Measurements from ENCODE around the gene MORC1.

The MORC1 gene

GRCh38 chr3:109070211-109070610 is 47.7 kb downstream of the MORC1 start:
- in situ Hi-C loops (cut with MboI; ENCODE audit: low pct_unique_long_range_greater_than_20kb, low sequenced_read_pairs, unreplicated experiment): no loop called here
- TF ChIP-seq CTCF (IDR thresholded peaks at IDR 0.05; ENCODE audit: extremely low read depth, insufficient read depth, missing control alignments): no peak
- DNase-seq (ENCODE audit: low spot score): no peak

GRCh38 chr3:109066864-109067263 is 51.1 kb downstream of the MORC1 start:
- DNase-seq (ENCODE audit: low spot score): no peak
- in situ Hi-C loops (cut with MboI; ENCODE audit: low pct_unique_long_range_greater_than_20kb, low sequenced_read_pairs, unreplicated experiment): no loop called here
- no peak for TF ChIP-seq CTCF (IDR thresholded peaks at IDR 0.05; ENCODE audit: extremely low read depth, insufficient read depth, missing control alignments)

GRCh38 chr3:109059264-109059663 is 58.7 kb downstream of the MORC1 start:
- DNase-seq (ENCODE audit: low spot score): peak; percentile 10
- TF ChIP-seq CTCF (IDR thresholded peaks at IDR 0.05; ENCODE audit: extremely low read depth, insufficient read depth, missing control alignments): no peak
- in situ Hi-C loops (cut with MboI; ENCODE audit: low pct_unique_long_range_greater_than_20kb, low sequenced_read_pairs, unreplicated experiment): no loop called here

GRCh38 chr3:109057616-109058015 is 60.3 kb downstream of the MORC1 start:
- in situ Hi-C loops (cut with MboI; ENCODE audit: low pct_unique_long_range_greater_than_20kb, low sequenced_read_pairs, unreplicated experiment): no loop called here
- DNase-seq (ENCODE audit: low spot score): no peak
- no peak for TF ChIP-seq CTCF (IDR thresholded peaks at IDR 0.05; ENCODE audit: extremely low read depth, insufficient read depth, missing control alignments)

GRCh38 chr3:109057056-109057455 is 60.9 kb downstream of the MORC1 start:
- no peak for TF ChIP-seq CTCF (IDR thresholded peaks at IDR 0.05; ENCODE audit: extremely low read depth, insufficient read depth, missing control alignments)
- DNase-seq (ENCODE audit: low spot score): no peak
- in situ Hi-C loops (cut with MboI; ENCODE audit: low pct_unique_long_range_greater_than_20kb, low sequenced_read_pairs, unreplicated experiment): no loop called here

GRCh38 chr3:109050591-109051167 is 67.3 kb downstream of the MORC1 start:
- in situ Hi-C loops (cut with MboI; ENCODE audit: low pct_unique_long_range_greater_than_20kb, low sequenced_read_pairs, unreplicated experiment): no loop called here
- peak; percentile 75 for TF ChIP-seq CTCF (IDR thresholded peaks at IDR 0.05; ENCODE audit: extremely low read depth, insufficient read depth, missing control alignments)
- peak; percentile 26 for DNase-seq (ENCODE audit: low spot score)

GRCh38 chr3:109047366-109047765 is 70.6 kb downstream of the MORC1 start:
- in situ Hi-C loops (cut with MboI; ENCODE audit: low pct_unique_long_range_greater_than_20kb, low sequenced_read_pairs, unreplicated experiment): no loop called here
- TF ChIP-seq CTCF (IDR thresholded peaks at IDR 0.05; ENCODE audit: extremely low read depth, insufficient read depth, missing control alignments): no peak
- DNase-seq (ENCODE audit: low spot score): no peak

All from GM13977 (cell line).